ENCODE measurements around the gene GSAP. TPM values are rescaled to one million over a fixed set of nuclear protein-coding genes. Genes with fewer than 3 reads are reported as not detected.

The GSAP gene
- total and polyA plus RNA-seq, 2 of the 4 experiments (the other 2 are of a cell fraction): 1.6 to 1.8 TPM

DNA sequence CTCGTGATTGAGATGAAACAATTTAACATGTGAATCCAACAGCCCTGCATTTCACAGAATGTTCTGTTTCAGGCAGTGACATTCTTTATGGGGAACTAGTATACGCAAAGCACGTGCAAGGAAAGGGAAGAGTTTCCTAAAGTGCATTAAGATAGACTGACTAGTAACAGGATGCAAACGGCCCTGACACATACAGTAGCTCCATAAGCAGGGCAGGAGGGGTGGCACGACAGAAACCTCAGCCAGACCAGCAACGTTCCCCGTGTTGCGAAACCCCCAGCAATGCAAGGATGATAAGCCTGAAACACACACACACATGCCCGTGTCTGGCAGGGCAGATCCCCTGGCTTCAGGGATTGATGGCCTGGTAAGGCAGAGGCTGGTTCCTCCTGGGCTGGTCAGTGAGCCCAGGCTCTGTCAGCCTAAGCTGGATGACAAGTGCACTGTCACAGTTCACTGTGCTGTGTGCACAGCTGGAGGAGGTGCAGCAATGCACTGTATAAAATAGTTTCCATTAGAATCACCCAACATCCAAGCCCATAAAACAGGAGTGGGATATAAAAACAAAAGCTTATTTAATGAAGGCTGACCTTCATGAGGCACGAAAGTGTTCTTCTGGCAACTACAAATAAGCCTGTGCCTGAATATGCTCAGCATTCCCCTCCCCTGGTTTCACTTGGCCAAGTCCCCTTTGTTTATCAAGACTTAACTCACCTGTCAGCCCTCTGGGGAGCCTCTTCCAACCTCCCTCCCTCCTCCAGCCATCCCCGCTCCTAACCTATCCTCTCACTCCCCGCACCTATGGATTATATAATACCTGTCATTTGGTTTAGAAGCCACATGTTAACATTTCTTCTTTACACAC is 88.8 kb downstream of the GSAP start:
- BruUV-seq (replicated peaks): no TSS peak
- TF ChIP-seq, protein P1, sequence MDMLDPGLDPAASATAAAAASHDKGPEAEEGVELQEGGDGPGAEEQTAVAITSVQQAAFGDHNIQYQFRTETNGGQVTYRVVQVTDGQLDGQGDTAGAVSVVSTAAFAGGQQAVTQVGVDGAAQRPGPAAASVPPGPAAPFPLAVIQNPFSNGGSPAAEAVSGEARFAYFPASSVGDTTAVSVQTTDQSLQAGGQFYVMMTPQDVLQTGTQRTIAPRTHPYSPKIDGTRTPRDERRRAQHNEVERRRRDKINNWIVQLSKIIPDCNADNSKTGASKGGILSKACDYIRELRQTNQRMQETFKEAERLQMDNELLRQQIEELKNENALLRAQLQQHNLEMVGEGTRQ (IDR thresholded peaks at IDR 0.05; ENCODE audit: low read depth, low read length): no peak
- peak; percentile 66; the same call in 1 of the 2 replicates for TF ChIP-seq MXI1 (IDR thresholded peaks at IDR 0.05; ENCODE audit: borderline replicate concordance, low read depth, low read length)
- TF ChIP-seq, protein P2, sequence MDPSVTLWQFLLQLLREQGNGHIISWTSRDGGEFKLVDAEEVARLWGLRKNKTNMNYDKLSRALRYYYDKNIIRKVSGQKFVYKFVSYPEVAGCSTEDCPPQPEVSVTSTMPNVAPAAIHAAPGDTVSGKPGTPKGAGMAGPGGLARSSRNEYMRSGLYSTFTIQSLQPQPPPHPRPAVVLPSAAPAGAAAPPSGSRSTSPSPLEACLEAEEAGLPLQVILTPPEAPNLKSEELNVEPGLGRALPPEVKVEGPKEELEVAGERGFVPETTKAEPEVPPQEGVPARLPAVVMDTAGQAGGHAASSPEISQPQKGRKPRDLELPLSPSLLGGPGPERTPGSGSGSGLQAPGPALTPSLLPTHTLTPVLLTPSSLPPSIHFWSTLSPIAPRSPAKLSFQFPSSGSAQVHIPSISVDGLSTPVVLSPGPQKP (IDR thresholded peaks at IDR 0.05; ENCODE audit: borderline replicate concordance, low read depth, low read length): no peak
- peak; percentile 15; the same call in 1 of the 2 replicates for TF ChIP-seq MAFK (IDR thresholded peaks at IDR 0.05; ENCODE audit: low read depth, low read length)
- TF ChIP-seq RAD21 (IDR thresholded peaks at IDR 0.05; ENCODE audit: low read length): peak; percentile 24; the same call in 1 of the 2 replicates
- TF ChIP-seq RCOR1 (IDR thresholded peaks at IDR 0.05; ENCODE audit: insufficient replicate concordance, low read length): peak; percentile 63
- TF ChIP-seq MAZ (IDR thresholded peaks at IDR 0.05; ENCODE audit: borderline replicate concordance, low read depth, low read length): no peak
- TF ChIP-seq POLR2A (IDR thresholded peaks at IDR 0.05; ENCODE audit: low read depth, low read length): no peak
- no peak; the same call in 1 of the 2 replicates for TF ChIP-seq FOS (IDR thresholded peaks at IDR 0.05; ENCODE audit: low read depth, low read length)
- 0 out of 2 replicates have a peak, but pooled peaks have one; percentile 2 for TF ChIP-seq SMC3 (IDR thresholded peaks at IDR 0.05; ENCODE audit: low read depth, low read length)
- TF ChIP-seq NFE2L2 (IDR thresholded peaks at IDR 0.05; ENCODE audit: low read depth, low read length): peak; percentile 30; the same call in 1 of the 2 replicates
- peak; percentile 97 for TF ChIP-seq BHLHE40 (IDR thresholded peaks at IDR 0.05; ENCODE audit: low read depth, low read length)
- TF ChIP-seq CHD1 (IDR thresholded peaks at IDR 0.05; ENCODE audit: low read depth, low read length): no peak
- peak; percentile 100 for TF ChIP-seq CEBPB (IDR thresholded peaks at IDR 0.05; ENCODE audit: low read depth, low read length)
- no peak for TF ChIP-seq RFX5 (IDR thresholded peaks at IDR 0.05; ENCODE audit: low read depth, low read length)

More for the DNA sequence above, 88.8 kb downstream of the GSAP start:
- Histone ChIP-seq H3K9me1 (ENCODE audit: insufficient read depth, low read length) (peaks cover 26% of the 10 kb centered on the region), H2BK20ac (ENCODE audit: low read depth, low read length) (peak overlapping the region; percentile 81), H3K36me3 (ENCODE audit: control insufficient read depth, insufficient read depth, low read length) (no peaks in the 10 kb centered on the region), H3K14ac (replicated peaks; ENCODE audit: low read depth, low read length) (peak overlapping the region; percentile 84), H2AFZ (replicated peaks; ENCODE audit: low read length, poor library complexity) (peak overlapping the region; percentile 78), H3K4me3 (ENCODE audit: insufficient read depth, low read depth, low read length) (no peak overlapping the region), H3K27ac (ENCODE audit: insufficient read depth, low read length) (peak overlapping the region; percentile 78), H3K23ac (ENCODE audit: low read depth, low read length) (peak overlapping the region; percentile 30; the same call in 1 of the 2 replicates), H4K20me1 (ENCODE audit: insufficient read depth, low read length) (no peaks in the 10 kb centered on the region), H3K27me3 (ENCODE audit: control insufficient read depth, insufficient read depth, low read length) (no peaks in the 10 kb centered on the region), H2AK9ac (replicated peaks; ENCODE audit: low read depth, low read length, poor library complexity) (peak overlapping the region; percentile 32), H4K91ac (ENCODE audit: insufficient read depth, low read depth, low read length) (peak overlapping the region; percentile 69), H2BK15ac (ENCODE audit: low read depth, low read length) (peak overlapping the region; percentile 85; the same call in 2 of the 3 replicates), H3K4ac (ENCODE audit: low read depth, low read length) (peak overlapping the region; percentile 88), H3K18ac (ENCODE audit: low read depth, low read length) (peak overlapping the region; percentile 77), H2BK120ac (ENCODE audit: low read depth, low read length) (peak overlapping the region; percentile 61), H2BK5ac (ENCODE audit: low read depth, low read length, poor library complexity, severe bottlenecking) (peak overlapping the region; percentile 86), H3K56ac (ENCODE audit: extremely low read depth, insufficient read depth, low read length) (peak overlapping the region; percentile 28; the same call in 1 of the 2 replicates), H4K5ac (ENCODE audit: low read depth, low read length) (peak overlapping the region; percentile 88), H4K8ac (ENCODE audit: low read depth in 2 of 2, low read length in 2 of 2) (peak overlapping the region; percentile 70 to 73), H3K79me1 (ENCODE audit: low read depth in 1 of 2, low read length in 2 of 2) (0 out of 4 replicates have a peak, but pooled peaks cover 0 to 4% of the 10 kb centered on the region in 2 experiments), H3K4me2 (ENCODE audit: low read depth, low read length) (peak overlapping the region; percentile 2; the same call in 1 of the 2 replicates), H3K9ac (ENCODE audit: low read depth, low read length) (no peak overlapping the region), H3K4me1 (ENCODE audit: control insufficient read depth, insufficient read depth, low read length) (peaks cover 29% of the 10 kb centered on the region), H3K9me3 (ENCODE audit: control insufficient read depth, insufficient read depth, low read length) (no peaks in the 10 kb centered on the region), H2AK5ac (ENCODE audit: low read depth, low read length) (peak overlapping the region; percentile 72)
- DNase-seq (peak; percentile 91), ATAC-seq (ENCODE audit: low read depth) (peak; percentile 74)
- POLR2A ChIA-PET (ENCODE audit: unreplicated experiment): interaction anchor here (0.6 kb wide), 1 partner anchor 50 kb away, joined by 3 read pairs; no protein-coding TSS in a partner anchor
- WGBS, 2 experiments (ENCODE audit: extremely low coverage in 2 of 2, insufficient read length in 1 of 2): no CpG with 5 or more reads among the region's 12 CpGs
- intact Hi-C loops (cut with micrococcal nuclease): no loop called here
- in situ Hi-C loops (cut with MboI; ENCODE audit: low sequenced_read_pairs): loop anchor here (5.0 kb wide), 1 partner anchor 80 kb away; no protein-coding TSS in a partner anchor
- CTCF ChIA-PET: interaction anchor here (0.8 to 1.8 kb wide), 2 partner anchors 80 to 87 kb away, joined by 3 to 6 read pairs; no protein-coding TSS in a partner anchor
- dilution Hi-C loops (cut with HindIII; ENCODE audit: low sequenced_read_pairs, unreplicated experiment): no loop called here

All from IMR-90 (cell line).